Panc1 (cell line): ENCODE measurements around the gene TMEM60. TPM values are rescaled to one million over a fixed set of nuclear protein-coding genes. Genes with fewer than 3 reads are reported as not detected.

Experiments used
- ATAC-seq: fragments of 200-7000 bp; cut with Tn5 transposase; 2 replicates; pipeline ENCODE4 v1.9.1; 2020; ENCODE audit warnings: mild to moderate bottlenecking, moderate library complexity
- BruUV-seq: library from RNA; stranded (reverse); fragments of 400-500 nt; replicated peaks from 2 replicates; lab custom pipeline; 2021; lab: Mats Ljungman, UMichigan
- CTCF ChIA-PET: fragments of 300-600 bp; sonication (Branson Sonifier 250); formaldehyde crosslinking; loops from one replicate; lab custom pipeline; 2022; ENCODE audit warnings: antibody characterized with exemption; lab: Charles Lee
- POLR2A ChIA-PET: fragments of 300-600 bp; sonication (Branson Sonifier 250); formaldehyde crosslinking; loops from one replicate; lab custom pipeline; 2022; ENCODE audit warnings: antibody characterized with exemption; lab: Charles Lee
- DNase-seq: peaks from one replicate; pipeline ENCODE4 v3.0.0-alpha.2; 2010; ENCODE audit warnings: low read depth, low spot score
- H3K27ac ChIP-seq: 2 replicates; pipeline ENCODE4 v1.5.1; 2011; ENCODE audit warnings: mild to moderate bottlenecking, low read length, inconsistent platforms
- H3K27me3 ChIP-seq: fragments of 200-500 bp; sonication (Bioruptor generic); 2 replicates; pipeline ENCODE4 v1.6.0; 2014; ENCODE audit warnings: low read length, inconsistent platforms; ENCODE audit not compliant: control insufficient read depth, insufficient read depth
- H3K36me3 ChIP-seq: fragments of 200-500 bp; sonication (Bioruptor generic); 2 replicates; pipeline ENCODE4 v1.5.1; 2014; ENCODE audit warnings: inconsistent platforms, mild to moderate bottlenecking, low read length, moderate library complexity; ENCODE audit not compliant: control insufficient read depth, insufficient read depth
- H3K4me1 ChIP-seq: 2 replicates; pipeline ENCODE4 v1.5.1; 2011; ENCODE audit warnings: inconsistent platforms, mild to moderate bottlenecking, low read length, moderate library complexity; ENCODE audit not compliant: control insufficient read depth, insufficient read depth
- H3K4me3 ChIP-seq, 2 experiments: 2 replicates each; pipeline ENCODE4 v1.5.1; 2011 to 2012; ENCODE audit warnings: low read depth in 2 of 2, low read length in 2 of 2, mild to moderate bottlenecking in 2 of 2, inconsistent platforms in 1 of 2, moderate library complexity in 1 of 2
- H3K9me3 ChIP-seq: fragments of 200-500 bp; sonication (Bioruptor generic); 2 replicates; pipeline ENCODE4 v1.5.1; 2014; ENCODE audit warnings: low read depth, mild to moderate bottlenecking, inconsistent platforms, low read length, moderate library complexity; ENCODE audit not compliant: control insufficient read depth, insufficient read depth
- CTCF ChIP-seq: fragments of 450-650 bp; IDR thresholded peaks from 2 replicates; pipeline ENCODE4 v1.5.1; 2017; ENCODE audit warnings: mild to moderate bottlenecking
- POLR2AphosphoS5 ChIP-seq: IDR thresholded peaks from 2 replicates; pipeline ENCODE4 v1.6.1; 2012; ENCODE audit warnings: mild to moderate bottlenecking, low read depth, low read length, moderate library complexity
- REST ChIP-seq, 2 experiments: IDR thresholded peaks; 2 replicates each; pipeline ENCODE4 v1.6.1; 2011 to 2012; ENCODE audit warnings: low read depth in 2 of 2, control low read depth in 1 of 2, low read length in 1 of 2, mild to moderate bottlenecking in 1 of 2, moderate library complexity in 1 of 2; ENCODE audit not compliant: insufficient read depth in 1 of 2
- SIN3A ChIP-seq: IDR thresholded peaks from 2 replicates; pipeline ENCODE4 v1.6.1; 2012; ENCODE audit warnings: low read depth, mild to moderate bottlenecking, low read length, moderate library complexity, borderline replicate concordance; ENCODE audit not compliant: insufficient read depth
- TCF7L2 ChIP-seq: IDR thresholded peaks from 2 replicates; pipeline ENCODE4 v1.6.1; 2011; ENCODE audit warnings: mild to moderate bottlenecking, low read depth, low read length, inconsistent platforms
- in situ Hi-C: cut with HindIII; loops from 2 replicates; pipeline ENCODE4 v1.10.0; 2016; ENCODE audit warnings: low sequenced_read_pairs, low pct_unique_long_range_greater_than_20kb
- intact Hi-C: fragments of 100-400 bp; cut with micrococcal nuclease; formaldehyde crosslinking; loops from one replicate; pipeline ENCODE4 v1.10.0; 2022; ENCODE audit not compliant: unreplicated experiment
- total RNA-seq: library from RNA; stranded (reverse); gene quantifications from one replicate; pipeline ENCODE4 v1.2.1, GENCODE V29; 2021; ENCODE audit not compliant: unreplicated experiment

Gene TMEM60
- total RNA-seq, 1 experiment from 2014 or later: 20.4 TPM

GRCh38 chr7:77788327-77788902, 9.8 kb downstream of the TMEM60 start:
- no peak overlapping the region for H3K27ac ChIP-seq
- no peak overlapping the region for H3K4me3 ChIP-seq
- CTCF ChIA-PET: no interaction called here
- no TSS peak for BruUV-seq
- DNase-seq (no peak), ATAC-seq (no peak)
- in situ Hi-C loops: no loop called here
- H3K9me3 ChIP-seq: no peaks in the 10 kb centered on the region
- TF ChIP-seq POLR2AphosphoS5: no peak
- TF ChIP-seq SIN3A: no peak
- TF ChIP-seq TCF7L2: no peak
- TF ChIP-seq CTCF: no peak
- TF ChIP-seq REST (IDR thresholded peaks at IDR 0.05; ENCODE audit: insufficient read depth in 1 of 2, low read depth in 2 of 2, low read length in 1 of 2): no peak
- no peaks in the 10 kb centered on the region for H3K27me3 ChIP-seq
- H3K36me3 ChIP-seq: no peaks in the 10 kb centered on the region
- peaks cover 13% of the 10 kb centered on the region; the same call in 1 of the 2 replicates for H3K4me1 ChIP-seq
- intact Hi-C loops: no loop called here
- POLR2A ChIA-PET: no interaction called here

- intact Hi-C loops: no loop called here
- Histone ChIP-seq H3K27me3 (no peaks in the 10 kb centered on the region), H3K4me1 (peaks cover 8% of the 10 kb centered on the region; the same call in 1 of the 2 replicates), H3K36me3 (no peaks in the 10 kb centered on the region), H3K9me3 (no peaks in the 10 kb centered on the region), H3K27ac (no peak overlapping the region), H3K4me3 (no peak overlapping the region)
- TF ChIP-seq SIN3A (no peak), POLR2AphosphoS5 (no peak), REST (IDR thresholded peaks at IDR 0.05; ENCODE audit: insufficient read depth in 1 of 2, low read depth in 2 of 2, low read length in 1 of 2) (no peak), TCF7L2 (no peak), CTCF (no peak)
- DNase-seq (no peak), ATAC-seq (no peak)
- CTCF ChIA-PET: no interaction called here
- in situ Hi-C loops: no loop called here
- POLR2A ChIA-PET: no interaction called here
- no TSS peak for BruUV-seq
These were observed 11.5 kb downstream of the TMEM60 start for GRCh38 chr7:77786741-77787140.
